Measurements from ENCODE around the gene SCGB1C2. TPM values are rescaled to one million over a fixed set of nuclear protein-coding genes. Genes with fewer than 3 reads are reported as not detected.

SCGB1C2 gene
- total RNA-seq, 1 experiment from 2014 or later = not detected

GRCh38 chr17:177762-178161 lies 40.4 kb downstream of the SCGB1C2 start:
- peaks cover 48% of the 10 kb centered on the region for H3K27me3 Mint-ChIP-seq (ENCODE audit: low read depth)
- H4K8ac ChIP-seq (replicated peaks; ENCODE audit: insufficient read length, low read depth, low read length) = no peak overlapping the region
- H3K9me3 ChIP-seq (ENCODE audit: control insufficient read depth, low read depth, low read length) = no peaks in the 10 kb centered on the region
- DNase-seq = no peak
- TF ChIP-seq, protein P1, sequence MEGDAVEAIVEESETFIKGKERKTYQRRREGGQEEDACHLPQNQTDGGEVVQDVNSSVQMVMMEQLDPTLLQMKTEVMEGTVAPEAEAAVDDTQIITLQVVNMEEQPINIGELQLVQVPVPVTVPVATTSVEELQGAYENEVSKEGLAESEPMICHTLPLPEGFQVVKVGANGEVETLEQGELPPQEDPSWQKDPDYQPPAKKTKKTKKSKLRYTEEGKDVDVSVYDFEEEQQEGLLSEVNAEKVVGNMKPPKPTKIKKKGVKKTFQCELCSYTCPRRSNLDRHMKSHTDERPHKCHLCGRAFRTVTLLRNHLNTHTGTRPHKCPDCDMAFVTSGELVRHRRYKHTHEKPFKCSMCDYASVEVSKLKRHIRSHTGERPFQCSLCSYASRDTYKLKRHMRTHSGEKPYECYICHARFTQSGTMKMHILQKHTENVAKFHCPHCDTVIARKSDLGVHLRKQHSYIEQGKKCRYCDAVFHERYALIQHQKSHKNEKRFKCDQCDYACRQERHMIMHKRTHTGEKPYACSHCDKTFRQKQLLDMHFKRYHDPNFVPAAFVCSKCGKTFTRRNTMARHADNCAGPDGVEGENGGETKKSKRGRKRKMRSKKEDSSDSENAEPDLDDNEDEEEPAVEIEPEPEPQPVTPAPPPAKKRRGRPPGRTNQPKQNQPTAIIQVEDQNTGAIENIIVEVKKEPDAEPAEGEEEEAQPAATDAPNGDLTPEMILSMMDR (conservative IDR thresholded peaks at IDR 0.05) = no peak
- no peaks in the 10 kb centered on the region for H4K20me1 ChIP-seq (ENCODE audit: control insufficient read depth, insufficient read depth, insufficient read length)
- H2BK120ac ChIP-seq (ENCODE audit: low read depth, low read length, poor library complexity, severe bottlenecking) = no peak overlapping the region
- H2BK5ac ChIP-seq (ENCODE audit: insufficient read length, low read length) = no peak overlapping the region
- H3K9me3 Mint-ChIP-seq = no peaks in the 10 kb centered on the region; a peak in 1 of 5 replicates
- H3K27ac Mint-ChIP-seq = peak overlapping the region in 1 of 3 experiments; percentile 44; a peak in 1 of 7 replicates
- H2BK15ac ChIP-seq (ENCODE audit: low read depth, low read length) = no peak overlapping the region
- peaks cover 11% of the 10 kb centered on the region; the same call in 1 of the 2 replicates for H3K27me3 ChIP-seq (ENCODE audit: insufficient read depth, low read length)
- H3K9ac ChIP-seq (ENCODE audit: extremely low read depth, insufficient read length, low read length) = no peak overlapping the region
- H3K23ac ChIP-seq (ENCODE audit: insufficient read length, low read depth, low read length) = no peak overlapping the region
- no peaks in the 10 kb centered on the region for H3K79me1 ChIP-seq (ENCODE audit: insufficient read depth, low read depth, low read length, poor library complexity, severe bottlenecking)
- no peak overlapping the region for H2BK20ac ChIP-seq (ENCODE audit: low read depth, low read length, poor library complexity, severe bottlenecking)
- no peak overlapping the region for H3K4me2 ChIP-seq (ENCODE audit: insufficient read depth, insufficient read length, low read length)
- no peak overlapping the region for H3T11ph ChIP-seq (ENCODE audit: low read length)
- H3K36me3 Mint-ChIP-seq (ENCODE audit: insufficient read depth in 1 of 3, low read depth in 3 of 3) = no peaks in the 10 kb centered on the region; a peak in 1 of 7 replicates
- H3K79me2 ChIP-seq (ENCODE audit: insufficient read depth, low read length) = no peaks in the 10 kb centered on the region
- no peak overlapping the region for H3K56ac ChIP-seq (ENCODE audit: insufficient read length, low read depth, low read length)
- H3K27ac ChIP-seq (ENCODE audit: insufficient read length, low read depth, low read length) = no peak overlapping the region
- no peak overlapping the region for H4K5ac ChIP-seq (ENCODE audit: insufficient read length, low read depth, low read length)
- H3K14ac ChIP-seq (ENCODE audit: insufficient read depth, low read length) = no peak overlapping the region
- H2AK5ac ChIP-seq (ENCODE audit: insufficient read length, low read length) = no peak overlapping the region
- H3K4ac ChIP-seq (ENCODE audit: low read depth, low read length) = no peak overlapping the region
- peaks cover 8 to 9% of the 10 kb centered on the region in 2 experiments for H3K4me1 Mint-ChIP-seq
- H2BK12ac ChIP-seq (ENCODE audit: insufficient read length, low read depth, low read length) = no peak overlapping the region
- no peaks in the 10 kb centered on the region for H3K4me1 ChIP-seq (ENCODE audit: insufficient read depth, low read length)
- H3K23me2 ChIP-seq (ENCODE audit: insufficient read length, low read depth, low read length, poor library complexity, severe bottlenecking) = peaks cover 4% of the 10 kb centered on the region
- H3K18ac ChIP-seq (ENCODE audit: insufficient read length, low read depth, low read length) = no peak overlapping the region
- no CpG with 5 or more reads among the region's 6 CpGs for WGBS (ENCODE audit: extremely low coverage, insufficient read length, low lambda C conversion rate)
- H4K91ac ChIP-seq (ENCODE audit: insufficient read length, low read depth, low read length) = no peak overlapping the region
- no peak overlapping the region for H2AFZ ChIP-seq (ENCODE audit: low read length)
- no peak overlapping the region for H3K4me3 Mint-ChIP-seq
